Bronchial epithelial cell (primary cell): Measurements from ENCODE around the gene LMO2. TPM values are rescaled to one million over a fixed set of nuclear protein-coding genes. Genes with fewer than 3 reads are reported as not detected.
"Not testable (repeated sequence)": the region's sequence is repeated elsewhere in the genome, so short reads cannot be mapped to it uniquely, and the experiment has no call there.

Experiments used
- DNase-seq: peaks from one replicate; pipeline ENCODE4 v3.0.0-alpha.2; 2010; ENCODE audit warnings: low read depth
- FAIRE-seq: peaks from 2 replicates; lab custom pipeline; 2011; peaks lifted over from hg19 to GRCh38; lab: Jason Lieb, UNC
- H3K27me3 ChIP-seq: 2 replicates; pipeline ENCODE4 v1.5.1; 2011; ENCODE audit warnings: low read length; ENCODE audit not compliant: control insufficient read depth, insufficient read depth
- H3K36me3 ChIP-seq: 2 replicates; pipeline ENCODE4 v1.5.1; 2011; ENCODE audit warnings: low read length; ENCODE audit not compliant: control insufficient read depth, insufficient read depth
- H3K4me3 ChIP-seq: 2 replicates; pipeline ENCODE4 v1.5.1; 2011; ENCODE audit warnings: mild to moderate bottlenecking, low read depth, low read length, control low read depth
- total RNA-seq: library from RNA; depleted of rRNA; stranded (reverse); fragments of >200 nt; gene quantifications from 2 replicates; pipeline ENCODE4 v1.2.1, GENCODE V29; 2014
- TF ChIP-seq, protein P1 (sequence below): IDR thresholded peaks from 2 replicates; pipeline ENCODE4 v1.5.1; 2011; ENCODE audit warnings: mild to moderate bottlenecking, moderate library complexity, low read length, control low read depth, inconsistent platforms; ENCODE audit not compliant: insufficient read depth, severe bottlenecking

LMO2 gene
- total RNA-seq, 1 donor from 2014 or later = 1.1 TPM

DNA sequence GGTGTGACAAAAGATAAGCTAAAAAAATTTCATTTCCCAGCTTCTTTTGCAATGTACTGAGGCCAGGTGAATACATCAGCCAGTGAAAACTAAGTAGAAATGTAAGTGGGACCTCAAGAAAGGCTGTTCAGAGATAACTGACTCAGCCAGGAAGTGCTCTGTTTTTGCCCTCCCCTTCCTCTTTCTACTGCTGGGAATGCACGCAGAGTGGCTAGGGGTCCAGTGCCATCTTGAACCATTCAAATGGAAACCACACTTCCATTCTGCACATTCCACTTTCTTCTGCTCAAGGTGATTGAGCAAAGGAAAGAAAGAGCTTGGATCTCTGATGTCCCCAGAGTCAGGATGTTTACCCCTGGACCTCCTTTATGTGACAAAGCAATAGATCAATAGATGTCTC is 27.8 kb upstream of the LMO2 start:
- H3K4me3 ChIP-seq = no peak overlapping the region
- no peak for DNase-seq
- TF ChIP-seq, protein P1, sequence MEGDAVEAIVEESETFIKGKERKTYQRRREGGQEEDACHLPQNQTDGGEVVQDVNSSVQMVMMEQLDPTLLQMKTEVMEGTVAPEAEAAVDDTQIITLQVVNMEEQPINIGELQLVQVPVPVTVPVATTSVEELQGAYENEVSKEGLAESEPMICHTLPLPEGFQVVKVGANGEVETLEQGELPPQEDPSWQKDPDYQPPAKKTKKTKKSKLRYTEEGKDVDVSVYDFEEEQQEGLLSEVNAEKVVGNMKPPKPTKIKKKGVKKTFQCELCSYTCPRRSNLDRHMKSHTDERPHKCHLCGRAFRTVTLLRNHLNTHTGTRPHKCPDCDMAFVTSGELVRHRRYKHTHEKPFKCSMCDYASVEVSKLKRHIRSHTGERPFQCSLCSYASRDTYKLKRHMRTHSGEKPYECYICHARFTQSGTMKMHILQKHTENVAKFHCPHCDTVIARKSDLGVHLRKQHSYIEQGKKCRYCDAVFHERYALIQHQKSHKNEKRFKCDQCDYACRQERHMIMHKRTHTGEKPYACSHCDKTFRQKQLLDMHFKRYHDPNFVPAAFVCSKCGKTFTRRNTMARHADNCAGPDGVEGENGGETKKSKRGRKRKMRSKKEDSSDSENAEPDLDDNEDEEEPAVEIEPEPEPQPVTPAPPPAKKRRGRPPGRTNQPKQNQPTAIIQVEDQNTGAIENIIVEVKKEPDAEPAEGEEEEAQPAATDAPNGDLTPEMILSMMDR = no peak
- H3K36me3 ChIP-seq = no peaks in the 10 kb centered on the region
- H3K27me3 ChIP-seq = no peaks in the 10 kb centered on the region
- FAIRE-seq = no peak

DNA sequence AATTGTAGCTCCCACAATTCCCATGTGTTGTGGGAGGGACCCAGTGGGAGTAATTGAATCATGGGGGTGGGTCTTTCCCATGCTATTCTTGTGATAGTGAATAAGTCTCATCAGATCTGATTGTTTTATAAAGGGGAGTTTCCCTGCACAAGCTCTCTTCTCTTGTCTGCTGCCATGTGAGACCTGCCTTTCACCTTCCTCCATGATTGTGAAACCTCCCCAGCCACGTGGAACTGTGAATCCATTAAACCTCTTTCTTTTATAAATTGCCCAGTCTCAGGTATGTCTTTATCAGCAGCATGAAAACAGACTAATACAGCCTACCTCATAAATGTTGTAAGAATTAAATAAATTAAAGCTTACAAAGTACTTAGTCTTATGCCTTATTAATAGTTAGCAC is 25.5 kb upstream of the LMO2 start:
- H3K27me3 ChIP-seq, H3K4me3 ChIP-seq, FAIRE-seq, DNase-seq, H3K36me3 ChIP-seq: not testable (repeated sequence)

DNA sequence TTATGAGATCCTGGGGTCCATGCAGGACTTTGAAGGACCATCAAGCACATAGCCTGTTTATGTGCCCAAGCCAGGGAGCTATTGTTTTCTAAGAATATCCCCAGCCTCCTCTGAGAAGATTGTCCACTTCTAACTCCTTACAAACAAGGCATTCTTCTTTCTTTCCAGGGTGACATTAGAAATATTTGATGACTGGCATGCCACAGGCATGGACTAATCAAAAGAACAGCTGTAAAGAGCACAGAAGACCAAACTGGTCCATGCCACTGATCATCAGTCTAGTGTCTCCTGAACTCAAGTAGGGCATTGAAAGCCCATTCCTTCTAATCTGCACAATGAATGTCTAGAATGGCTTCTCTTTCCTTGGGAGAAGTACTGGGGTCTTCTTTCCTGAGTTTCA is 24.9 kb upstream of the LMO2 start:
- DNase-seq (no peak), FAIRE-seq (no peak)
- H3K27me3 ChIP-seq = no peaks in the 10 kb centered on the region
- H3K36me3 ChIP-seq = no peaks in the 10 kb centered on the region
- no peak overlapping the region for H3K4me3 ChIP-seq
- TF ChIP-seq, protein P1 = no peak

DNA sequence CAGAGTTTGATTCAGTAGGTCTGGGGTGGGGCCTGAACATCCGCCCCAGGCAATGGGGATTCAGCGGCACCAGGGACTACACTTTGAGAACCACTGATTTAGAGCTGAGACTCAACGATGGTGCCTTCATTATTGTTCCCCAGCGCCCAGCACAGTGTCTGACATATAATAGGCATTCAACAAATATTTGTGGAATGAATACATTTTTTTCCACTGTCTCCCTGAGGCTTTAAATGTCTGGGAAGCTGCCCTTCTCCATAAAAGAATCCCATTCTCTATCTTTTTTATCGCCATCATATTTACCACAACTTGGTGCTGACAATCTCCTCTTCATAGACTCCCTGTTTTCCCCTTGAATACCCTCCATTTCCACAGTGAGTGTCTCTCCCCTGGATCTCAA is 23.6 kb upstream of the LMO2 start:
- FAIRE-seq = no peak

DNA sequence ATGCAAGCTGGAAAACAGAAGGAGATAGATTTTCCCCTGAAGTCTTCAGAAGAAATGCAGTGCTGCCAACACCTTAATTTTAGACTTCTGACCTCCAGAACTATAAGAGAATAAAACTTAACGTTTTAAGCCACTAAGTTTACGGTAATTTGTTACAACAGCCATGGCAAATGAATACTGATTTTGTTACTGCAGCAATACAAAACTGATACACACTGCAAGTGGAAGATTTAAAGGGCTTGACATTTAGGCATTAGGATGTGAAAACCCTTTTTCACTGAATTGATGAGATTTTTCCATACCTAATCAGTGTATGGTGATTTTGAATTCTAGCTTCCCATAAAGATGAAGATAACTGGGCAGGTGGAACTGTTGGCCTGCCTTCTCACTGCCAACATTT is 22.1 kb upstream of the LMO2 start:
- FAIRE-seq (no peak), DNase-seq (no peak)
- Histone ChIP-seq H3K36me3 (no peaks in the 10 kb centered on the region), H3K27me3 (no peaks in the 10 kb centered on the region), H3K4me3 (no peak overlapping the region)
- TF ChIP-seq, protein P1 = no peak

More for the DNA sequence above, 23.6 kb upstream of the LMO2 start:
- Histone ChIP-seq H3K27me3 (no peaks in the 10 kb centered on the region), H3K4me3 (no peak overlapping the region), H3K36me3 (no peaks in the 10 kb centered on the region)
- DNase-seq = no peak
- TF ChIP-seq, protein P1 = no peak

DNA sequence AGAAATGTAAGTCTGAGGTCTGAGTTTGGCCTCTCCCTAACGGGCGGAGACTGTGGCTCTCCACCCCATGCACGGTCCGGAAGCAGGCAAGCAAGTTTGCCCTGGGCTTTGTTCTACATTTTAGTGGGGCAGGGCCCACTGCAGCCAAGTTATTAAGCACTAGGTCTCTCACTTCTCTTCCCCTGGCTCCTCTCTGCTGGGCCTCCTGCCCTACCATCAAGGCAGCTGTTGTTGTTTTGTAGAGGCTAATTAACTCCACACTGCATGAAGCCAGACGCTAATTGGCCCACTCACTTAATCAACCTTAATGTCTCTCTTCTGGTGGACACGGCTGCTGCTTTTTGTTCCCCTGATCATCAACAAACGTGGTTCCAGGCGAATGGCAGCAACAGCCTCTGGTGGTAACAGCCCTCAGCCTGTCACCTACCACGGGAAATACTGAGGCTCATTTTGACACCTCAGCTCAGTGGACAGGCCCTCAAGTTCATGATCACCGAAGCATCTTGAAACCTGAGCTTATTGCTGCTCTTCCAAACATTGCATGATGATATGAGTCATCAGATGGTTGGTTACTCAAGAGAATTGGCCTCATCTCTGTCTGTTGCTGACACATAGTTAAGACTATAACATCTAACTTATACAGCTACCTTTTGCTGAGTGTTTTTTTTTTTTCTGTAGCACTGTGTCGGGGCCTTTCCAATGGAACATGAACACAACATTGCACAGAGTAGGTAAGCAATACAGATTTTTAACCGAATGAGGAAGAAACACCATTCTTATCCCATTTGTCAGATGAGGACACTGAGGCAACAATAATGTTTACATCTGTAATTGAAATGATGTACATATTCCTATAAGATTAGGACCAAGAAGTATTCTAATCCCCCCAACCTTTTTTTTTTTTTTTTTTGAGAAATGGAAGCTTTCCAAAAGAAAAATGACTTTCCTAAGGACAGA is 20.8 kb upstream of the LMO2 start:
- TF ChIP-seq, protein P1 = no peak
- Histone ChIP-seq H3K27me3 (no peaks in the 10 kb centered on the region), H3K4me3 (no peak overlapping the region), H3K36me3 (no peaks in the 10 kb centered on the region)
- DNase-seq (peak; percentile 95), FAIRE-seq (no peak)
